Spleen (tissue), 11 donors: Measurements from ENCODE around the gene SYT17. TPM values are rescaled to one million over a fixed set of nuclear protein-coding genes. Genes with fewer than 3 reads are reported as not detected.

Experiments used
- DNase-seq: peaks from one replicate; pipeline ENCODE4 v3.0.0-alpha.2; 2020
- H3K27ac ChIP-seq, 8 donors: fragments of 200-600 bp; sonication (generic) in 7 of 8; 1 replicate in 4 of 8; 2 replicates in 4 of 8; pipeline versions ENCODE4 v1.5.0 to v1.8.0; 2016 to 2021; ENCODE audit warnings: inconsistent platforms in 4 of 8, mild to moderate bottlenecking in 4 of 8, moderate library complexity in 1 of 8
- H3K27me3 ChIP-seq, 7 donors: fragments of 200-600 bp; sonication (generic) in 6 of 7; replicated peaks in 1 of 7; 1 replicate in 4 of 7; 2 replicates in 3 of 7; pipeline versions ENCODE4 v1.5.0 to v1.8.0; 2016 to 2021; ENCODE audit warnings: inconsistent platforms in 3 of 7, mild to moderate bottlenecking in 1 of 7
- H3K36me3 ChIP-seq, 6 donors: fragments of 200-600 bp; sonication (generic) in 5 of 6; 1 replicate in 4 of 6; 2 replicates in 2 of 6; pipeline versions ENCODE4 v1.5.0 to v1.8.0; 2016 to 2021; ENCODE audit warnings: inconsistent platforms in 2 of 6
- H3K4me1 ChIP-seq, 6 donors: fragments of 200-600 bp; sonication (generic) in 5 of 6; 1 replicate in 3 of 6; 2 replicates in 3 of 6; pipeline versions ENCODE4 v1.5.0 to v1.8.0; 2016 to 2021; ENCODE audit warnings: inconsistent platforms in 3 of 6
- H3K4me3 ChIP-seq, 8 donors: fragments of 200-600 bp; sonication (generic) in 7 of 8; 1 replicate in 4 of 8; 2 replicates in 4 of 8; pipeline versions ENCODE4 v1.5.0 to v1.8.0; 2016 to 2021; ENCODE audit warnings: inconsistent platforms in 4 of 8, mild to moderate bottlenecking in 4 of 8, moderate library complexity in 2 of 8
- H3K9me3 ChIP-seq, 8 donors: fragments of 200-600 bp; sonication (generic) in 7 of 8; 1 replicate in 4 of 8; 2 replicates in 4 of 8; pipeline versions ENCODE4 v1.5.0 to v1.8.0; 2016 to 2021; ENCODE audit warnings: inconsistent platforms in 4 of 8
- CTCF ChIP-seq, 11 experiments: fragments of 200-600 bp in 7 of 11; fragments of 450-650 bp in 4 of 11; sonication (generic) in 4 of 11; IDR thresholded peaks in 8 of 11; conservative IDR thresholded peaks in 3 of 11; 1 replicate in 7 of 11; 2 replicates in 4 of 11; pipeline versions ENCODE4 v1.4.0 to v1.8.0; 2016 to 2021; ENCODE audit warnings: antibody characterized with exemption in 11 of 11, inconsistent platforms in 4 of 11, mild to moderate bottlenecking in 1 of 11
- POLR2A ChIP-seq, 3 donors: fragments of 450-650 bp; IDR thresholded peaks; one replicate each; pipeline ENCODE4 v1.5.1; 2017; ENCODE audit warnings: antibody characterized with exemption in 3 of 3, mild to moderate bottlenecking in 1 of 3
- POLR2AphosphoS5 ChIP-seq, 3 donors: sonication (generic); formaldehyde crosslinking; IDR thresholded peaks; one replicate each; pipeline ENCODE4 v1.5.1; 2017; ENCODE audit warnings: antibody characterized with exemption in 3 of 3
- WGBS, 5 donors: extraction: QIAGEN DNeasy Blood & Tissue Kit in 3 of 5; methylation state at CpG; one replicate each; pipeline versions ENCODE4 v1.1.5 to v1.1.7; 2013 to 2018; 5-methylcytosine and 5-hydroxymethylcytosine counted together
- intact Hi-C: fragments of 100-400 bp; cut with DNase I; formaldehyde crosslinking; loops from one replicate; pipeline ENCODE4 v1.15.0; 2023; ENCODE audit warnings: low total_unique reads
- polyA plus RNA-seq, 3 donors: library from polyadenylated mRNA; stranded (reverse); fragments of 200-250 nt; gene quantifications; one replicate each; pipeline ENCODE4 v1.2.1, GENCODE V29; 2013
- total RNA-seq, 7 donors: library from RNA; depleted of rRNA in 3 of 7; stranded (reverse); fragments of >200 nt in 3 of 7; fragmentation: NEBNext Ultra II Directional in 4 of 7; extraction: Animal tissue kit (Norgen Biotek cat#: 25700) in 4 of 7; gene quantifications; one replicate each; pipeline versions ENCODE4 v1.1.0 to v1.2.1, GENCODE V29; 2016 to 2021
- donor health status: healthy with polysubstance abuse.
- donor health status: DM: no; HTN: no; CAD: no; lungs with moderate emphysema.
- donor health status: DM: no; HTN: no; CAD: no.
- donor health status: Bipolar disorder and iron deficiency.
- donor health status: healthy.
- donor health status: DM: no; HTN: no; CAD: no.
- donor health status: DM: yes; HTN: yes; CAD: no.

SYT17 gene
- total and polyA plus RNA-seq, 10 donors: 1.2 to 3.7 (median 2.0) TPM

GRCh38 chr16:19152042-19152441 lies 16.0 kb upstream of the SYT17 start:
- no peak overlapping the region for H3K4me3 ChIP-seq
- H3K27me3 ChIP-seq: no peaks in the 10 kb centered on the region
- no peak overlapping the region for H3K27ac ChIP-seq
- 67 to 94% (median 83%) methylated on average over 1 of the region's 1 CpG for WGBS, 5 donors
- DNase-seq: no peak
- no peak for TF ChIP-seq POLR2AphosphoS5 (IDR thresholded peaks at IDR 0.05)
- TF ChIP-seq CTCF (IDR thresholded peaks at IDR 0.05 in 8 of 11, conservative IDR thresholded peaks at IDR 0.05 in 3 of 11): no peak
- no peak for TF ChIP-seq POLR2A (IDR thresholded peaks at IDR 0.05)
- peaks cover 0 to 22% (median 18%) of the 10 kb centered on the region in 8 donors for H3K9me3 ChIP-seq
- intact Hi-C loops: no loop called here
- H3K36me3 ChIP-seq: no peaks in the 10 kb centered on the region
- H3K4me1 ChIP-seq: no peaks in the 10 kb centered on the region

- WGBS, 5 donors: 71 to 79% (median 78%) methylated on average over 4 of the region's 4 CpGs
- Histone ChIP-seq H3K9me3 (peaks cover 0 to 12% (median 7%) of the 10 kb centered on the region in 8 donors), H3K27me3 (no peaks in the 10 kb centered on the region), H3K27ac (no peak overlapping the region), H3K4me1 (no peaks in the 10 kb centered on the region), H3K4me3 (no peak overlapping the region), H3K36me3 (no peaks in the 10 kb centered on the region)
- intact Hi-C loops: no loop called here
- no peak for TF ChIP-seq POLR2AphosphoS5 (IDR thresholded peaks at IDR 0.05)
- no peak for TF ChIP-seq CTCF (IDR thresholded peaks at IDR 0.05 in 8 of 11, conservative IDR thresholded peaks at IDR 0.05 in 3 of 11)
- TF ChIP-seq POLR2A (IDR thresholded peaks at IDR 0.05): no peak
- no peak for DNase-seq
Measured at GRCh38 chr16:19153876-19154275, 14.2 kb upstream of the SYT17 start.

GRCh38 chr16:19162085-19162484 lies 6.0 kb upstream of the SYT17 start:
- no peak overlapping the region for H3K27ac ChIP-seq
- intact Hi-C loops: no loop called here
- peaks cover 0 to 1% (median 0%) of the 10 kb centered on the region in 6 donors for H3K4me1 ChIP-seq
- 82 to 88% (median 87%) methylated on average over 4 of the region's 4 CpGs for WGBS, 5 donors
- peaks cover 0 to 14% (median 5%) of the 10 kb centered on the region in 7 donors for H3K27me3 ChIP-seq
- DNase-seq: no peak
- H3K9me3 ChIP-seq: peaks cover 0 to 6% (median 0%) of the 10 kb centered on the region in 8 donors
- TF ChIP-seq POLR2AphosphoS5 (IDR thresholded peaks at IDR 0.05) (no peak), POLR2A (IDR thresholded peaks at IDR 0.05) (no peak), CTCF (IDR thresholded peaks at IDR 0.05 in 8 of 11, conservative IDR thresholded peaks at IDR 0.05 in 3 of 11) (no peak)
- no peak overlapping the region for H3K4me3 ChIP-seq
- H3K36me3 ChIP-seq: no peaks in the 10 kb centered on the region

- no peak for TF ChIP-seq POLR2A (IDR thresholded peaks at IDR 0.05)
- no peak for TF ChIP-seq CTCF (IDR thresholded peaks at IDR 0.05 in 8 of 11, conservative IDR thresholded peaks at IDR 0.05 in 3 of 11)
- TF ChIP-seq POLR2AphosphoS5 (IDR thresholded peaks at IDR 0.05): no peak
- Histone ChIP-seq H3K4me1 (peaks cover 0 to 13% (median 10%) of the 10 kb centered on the region in 6 donors), H3K4me3 (no peak overlapping the region), H3K36me3 (no peaks in the 10 kb centered on the region), H3K27ac (no peak overlapping the region), H3K27me3 (peaks cover 0 to 25% (median 16%) of the 10 kb centered on the region in 7 donors), H3K9me3 (peaks cover 0 to 6% (median 0%) of the 10 kb centered on the region in 8 donors)
- no peak for DNase-seq
- intact Hi-C loops: no loop called here
- WGBS, 5 donors: 82 to 96% (median 90%) methylated on average over 1 of the region's 1 CpG
Measured at GRCh38 chr16:19163215-19163614, 4.8 kb upstream of the SYT17 start.
